Endothelial cell of umbilical vein (primary cell): ENCODE measurements around the gene ITGB2. TPM values are rescaled to one million over a fixed set of nuclear protein-coding genes. Genes with fewer than 3 reads are reported as not detected.

Experiments
- BruUV-seq: library from RNA; stranded (reverse); fragments of 400-500 nt; replicated peaks from 2 replicates; lab custom pipeline; 2021; lab: Mats Ljungman, UMichigan
- CTCF ChIA-PET: fragments of 300-600, 350-600 bp; sonication (Branson Sonifier 250); formaldehyde crosslinking; loops from one replicate; lab custom pipeline; 2021; ENCODE audit warnings: antibody characterized with exemption, inconsistent platforms; lab: Charles Lee
- POLR2A ChIA-PET: fragments of 300-600, 350-600 bp; sonication (Branson Sonifier 250); formaldehyde crosslinking; loops from one replicate; lab custom pipeline; 2021; ENCODE audit warnings: antibody characterized with exemption, inconsistent platforms; lab: Charles Lee
- DNase-seq: peaks from one replicate; pipeline ENCODE4 v3.0.0-alpha.2; 2011; ENCODE audit warnings: low read depth, low spot score
- FAIRE-seq: peaks from 2 replicates; lab custom pipeline; 2011; peaks lifted over from hg19 to GRCh38; lab: Jason Lieb, UNC
- H2AFZ ChIP-seq: 2 replicates; pipeline ENCODE4 v1.6.0; 2012; ENCODE audit warnings: low read depth, low read length, control low read depth, inconsistent platforms
- H3K27ac ChIP-seq: 2 replicates; pipeline ENCODE4 v1.5.1; 2011; ENCODE audit warnings: low read depth, mild to moderate bottlenecking, control low read depth, low read length, moderate library complexity; ENCODE audit not compliant: insufficient read depth
- H3K27me3 ChIP-seq, 2 experiments: 2 replicates each; pipeline versions ENCODE4 v1.6.0 to v1.6.1; 2011; ENCODE audit warnings: low read length in 2 of 2, mixed read lengths in 1 of 2; ENCODE audit not compliant: control insufficient read depth in 2 of 2, insufficient read depth in 2 of 2
- H3K36me3 ChIP-seq, 2 experiments: 2 replicates in 1 of 2; 3 replicates in 1 of 2; pipeline ENCODE4 v1.5.1; 2011; ENCODE audit warnings: low read length in 2 of 2, mild to moderate bottlenecking in 1 of 2, moderate library complexity in 1 of 2; ENCODE audit not compliant: control insufficient read depth in 2 of 2, insufficient read depth in 2 of 2; ENCODE audit errors: extremely low read depth in 1 of 2
- H3K4me1 ChIP-seq: 3 replicates; pipeline ENCODE4 v1.5.1; 2011; ENCODE audit warnings: mild to moderate bottlenecking, low read length; ENCODE audit not compliant: control insufficient read depth, insufficient read depth; ENCODE audit errors: extremely low read depth
- H3K4me2 ChIP-seq: 2 replicates; pipeline ENCODE4 v1.6.1; 2011; ENCODE audit warnings: low read length, control low read depth, mixed read lengths; ENCODE audit not compliant: insufficient read depth
- H3K4me3 ChIP-seq, 3 experiments: fragments of 200-600 bp in 1 of 3; sonication (generic), shearing (Covaris generic) in 1 of 3; replicated peaks in 1 of 3; 2 replicates each; pipeline ENCODE4 v1.5.1; 2011 to 2016; ENCODE audit warnings: control low read depth in 3 of 3, low read length in 3 of 3, mild to moderate bottlenecking in 2 of 3, inconsistent platforms in 1 of 3, low read depth in 1 of 3, moderate library complexity in 1 of 3; ENCODE audit not compliant: insufficient read depth in 1 of 3
- H3K79me2 ChIP-seq: 2 replicates; pipeline ENCODE4 v1.6.0; 2012; ENCODE audit warnings: low read length, inconsistent platforms; ENCODE audit not compliant: control insufficient read depth, insufficient read depth
- H3K9ac ChIP-seq: replicated peaks from 2 replicates; pipeline ENCODE3; 2011; ENCODE audit warnings: low read length, control low read depth; ENCODE audit not compliant: insufficient read depth; ENCODE audit errors: extremely low read depth
- H3K9me1 ChIP-seq: replicated peaks from 3 replicates; pipeline ENCODE4 v1.6.0; 2011; ENCODE audit warnings: mild to moderate bottlenecking, low read length; ENCODE audit not compliant: control insufficient read depth, insufficient read depth; ENCODE audit errors: extremely low read depth
- H3K9me3 ChIP-seq: replicated peaks from 2 replicates; pipeline ENCODE4 v1.5.1; 2012; ENCODE audit warnings: low read length, inconsistent platforms; ENCODE audit not compliant: control insufficient read depth, insufficient read depth
- H4K20me1 ChIP-seq: replicated peaks from 2 replicates; pipeline ENCODE3; 2011; ENCODE audit warnings: mild to moderate bottlenecking, low read length; ENCODE audit not compliant: control insufficient read depth, insufficient read depth; ENCODE audit errors: extremely low read depth
- CTCF ChIP-seq, 2 donors: IDR thresholded peaks; 1 replicate in 1 of 2; 2 replicates in 1 of 2; pipeline ENCODE4 v1.5.1; 2011; ENCODE audit warnings: low read length in 2 of 2, mild to moderate bottlenecking in 2 of 2, moderate library complexity in 2 of 2, control low read depth in 1 of 2, inconsistent platforms in 1 of 2, low read depth in 1 of 2; ENCODE audit not compliant: insufficient read depth in 1 of 2; ENCODE audit errors: extremely low read depth in 1 of 2
- EZH2 ChIP-seq: IDR thresholded peaks from 2 replicates; pipeline ENCODE4 v1.6.1; 2012; ENCODE audit warnings: borderline replicate concordance, low read depth, mild to moderate bottlenecking, moderate library complexity, low read length, inconsistent platforms; ENCODE audit not compliant: severe bottlenecking
- FOS ChIP-seq: IDR thresholded peaks from 2 replicates; pipeline ENCODE4 v1.6.1; 2011; ENCODE audit warnings: mild to moderate bottlenecking, low read length, moderate library complexity, borderline replicate concordance; ENCODE audit not compliant: insufficient read depth
- GATA2 ChIP-seq: IDR thresholded peaks from 2 replicates; pipeline ENCODE4 v1.7.0; 2011; ENCODE audit warnings: low read depth, mild to moderate bottlenecking, moderate library complexity, mixed read lengths, low read length; ENCODE audit not compliant: insufficient read length, insufficient read depth
- JUN ChIP-seq: IDR thresholded peaks from 2 replicates; pipeline ENCODE4 v1.6.1; 2011; ENCODE audit warnings: borderline replicate concordance, low read depth; ENCODE audit not compliant: insufficient read length, insufficient read depth
- MAX ChIP-seq: IDR thresholded peaks from 2 replicates; pipeline ENCODE4 v1.6.1; 2011; ENCODE audit not compliant: insufficient read depth, insufficient read length
- MYC ChIP-seq: IDR thresholded peaks from one replicate; pipeline ENCODE4 v1.6.1; 2011; ENCODE audit warnings: mild to moderate bottlenecking, low read depth, low read length
- POLR2A ChIP-seq: IDR thresholded peaks from 2 replicates; pipeline ENCODE4 v1.6.1; 2012; ENCODE audit warnings: low read depth, mild to moderate bottlenecking, control low read depth, low read length
- POLR2AphosphoS5 ChIP-seq: IDR thresholded peaks from 2 replicates; pipeline ENCODE4 v1.6.1; 2012; ENCODE audit warnings: low read depth, mild to moderate bottlenecking, control low read depth, low read length, moderate library complexity; ENCODE audit not compliant: insufficient read depth
- dilution Hi-C: fragments of 300-500 bp; cut with MboI; formaldehyde crosslinking; loops from one replicate; pipeline ENCODE4 v1.15.0; 2019; ENCODE audit warnings: low sequenced_read_pairs; ENCODE audit not compliant: extremely low pct_ligation_motif_present
- intact Hi-C: fragments of 100-400 bp; cut with micrococcal nuclease; formaldehyde crosslinking; loops from one replicate; pipeline ENCODE4 v1.10.0; 2022
- polyA plus RNA-seq, 4 experiments: library from polyadenylated mRNA; depleted of rRNA in 3 of 4; stranded (reverse) in 3 of 4; unstranded in 1 of 4; fragments of >200 nt; gene quantifications; 2 replicates each; pipeline versions ENCODE4 v1.2.1 to v1.2.3, GENCODE V29; 2011 to 2012; ENCODE audit warnings: missing spikeins in 1 of 4
- total RNA-seq: library from RNA; stranded (reverse); gene quantifications from 2 replicates; pipeline ENCODE4 v1.2.3, GENCODE V29; 2021

ITGB2 gene
- total and polyA plus RNA-seq, 2 donors (not counting 3 experiments of a cell fraction or from before 2014, with no cell fraction given), result 0.39 to 0.91 TPM

GRCh38 chr21:44858791-44859190 lies 61.9 kb downstream of the ITGB2 start:
- Histone ChIP-seq H3K9ac (no peak overlapping the region), H3K27ac (no peak overlapping the region), H3K27me3 (no peaks in the 10 kb centered on the region), H3K36me3 (peaks cover 35 to 66% of the 10 kb centered on the region in 2 experiments), H3K9me1 (no peaks in the 10 kb centered on the region), H2AFZ (no peak overlapping the region), H3K4me3 (no peak overlapping the region), H4K20me1 (peaks cover 9% of the 10 kb centered on the region), H3K9me3 (no peaks in the 10 kb centered on the region), H3K4me2 (no peak overlapping the region), H3K79me2 (peaks cover 97% of the 10 kb centered on the region), H3K4me1 (no peaks in the 10 kb centered on the region)
- BruUV-seq, result no TSS peak
- ChIA-PET POLR2A (no interaction called here), CTCF (no interaction called here)
- FAIRE-seq (no peak), DNase-seq (no peak)
- TF ChIP-seq EZH2, result no peak
- no peak for TF ChIP-seq POLR2AphosphoS5
- TF ChIP-seq JUN, result no peak
- TF ChIP-seq GATA2, result no peak
- TF ChIP-seq MAX, result no peak
- TF ChIP-seq CTCF (IDR thresholded peaks at IDR 0.05; ENCODE audit: extremely low read depth in 1 of 2, insufficient read depth in 1 of 2, low read depth in 1 of 2, low read length in 2 of 2), result no peak
- TF ChIP-seq MYC, result no peak
- TF ChIP-seq POLR2A, result no peak
- no peak for TF ChIP-seq FOS
- intact Hi-C loops (no loop called here), dilution Hi-C loops (no loop called here)
